22Rv1 (cell line): ENCODE results near the gene NIT2.

Experiments
- H3K27ac ChIP-seq: fragments of 450-650 bp; 2 replicates; pipeline ENCODE4 v1.5.1; 2017
- CTCF ChIP-seq: fragments of 450-650 bp; IDR thresholded peaks from 2 replicates; pipeline ENCODE4 v1.5.1; 2017; ENCODE audit warnings: mild to moderate bottlenecking
- ZFX ChIP-seq: fragments of 450-650 bp; IDR thresholded peaks from 2 replicates; pipeline ENCODE4 v1.6.1; 2017; ENCODE audit warnings: antibody characterized with exemption, borderline replicate concordance

The NIT2 gene

GRCh38 chr3:100396967-100397366, 62.4 kb downstream of the NIT2 start:
- H3K27ac ChIP-seq, result no peak overlapping the region
- no peak for TF ChIP-seq ZFX
- TF ChIP-seq CTCF, result no peak

- peak overlapping the region; percentile 89 for H3K27ac ChIP-seq
- TF ChIP-seq ZFX, result no peak
Measured at GRCh38 chr3:100399341-100400071, 64.9 kb downstream of the NIT2 start.

GRCh38 chr3:100400419-100400779, 65.8 kb downstream of the NIT2 start:
- peak overlapping the region; percentile 89 for H3K27ac ChIP-seq
- TF ChIP-seq CTCF (no peak), ZFX (no peak)

- peak within 1 kb of the TSS; percentile 89 for H3K27ac ChIP-seq
- TF ChIP-seq CTCF (no peak), ZFX (no peak)
Measured at GRCh38 chr3:100400780-100401673, 66.5 kb downstream of the NIT2 start, which contains the start of the genes LNP1 and TOMM70. Gene LNP1 (plus strand): TSS chr3:100401539. CDS start chr3:100429730, 28,191 bp downstream. Gene TOMM70 (minus strand): TSS chr3:100401089. CDS start chr3:100400949, 140 bp downstream.

- TF ChIP-seq ZFX (no peak), CTCF (no peak)
- H3K27ac ChIP-seq, result peak overlapping the region; percentile 89
Measured at GRCh38 chr3:100401674-100402041, 67.1 kb downstream of the NIT2 start.

- no peak for TF ChIP-seq ZFX
- no peak for TF ChIP-seq CTCF
- peak overlapping the region; percentile 89 for H3K27ac ChIP-seq
Measured at GRCh38 chr3:100402256-100402655, 67.7 kb downstream of the NIT2 start.

GRCh38 chr3:100402891-100403290, 68.3 kb downstream of the NIT2 start:
- TF ChIP-seq CTCF (no peak), ZFX (no peak)
- H3K27ac ChIP-seq, result peak overlapping the region; percentile 89
